Measurements from ENCODE around the gene EPGN. TPM values are rescaled to one million over a fixed set of nuclear protein-coding genes. Genes with fewer than 3 reads are reported as not detected.
"Not testable (repeated sequence)": the region's sequence is repeated elsewhere in the genome, so short reads cannot be mapped to it uniquely, and the experiment has no call there.

Gene EPGN
- total and polyA plus RNA-seq, 10 donors: 0.05 to 1.2 (median 0.46) TPM; not detected in 7

GRCh38 chr4:74339501-74339900 is 31.2 kb downstream of the EPGN start:
- peaks cover 0 to 7% (median 0%) of the 10 kb centered on the region in 6 donors for H3K4me1 ChIP-seq
- no peaks in the 10 kb centered on the region for H3K36me3 ChIP-seq
- TF ChIP-seq POLR2AphosphoS5 (IDR thresholded peaks at IDR 0.05) (no peak), POLR2A (IDR thresholded peaks at IDR 0.05) (no peak)
- TF ChIP-seq, protein P1, sequence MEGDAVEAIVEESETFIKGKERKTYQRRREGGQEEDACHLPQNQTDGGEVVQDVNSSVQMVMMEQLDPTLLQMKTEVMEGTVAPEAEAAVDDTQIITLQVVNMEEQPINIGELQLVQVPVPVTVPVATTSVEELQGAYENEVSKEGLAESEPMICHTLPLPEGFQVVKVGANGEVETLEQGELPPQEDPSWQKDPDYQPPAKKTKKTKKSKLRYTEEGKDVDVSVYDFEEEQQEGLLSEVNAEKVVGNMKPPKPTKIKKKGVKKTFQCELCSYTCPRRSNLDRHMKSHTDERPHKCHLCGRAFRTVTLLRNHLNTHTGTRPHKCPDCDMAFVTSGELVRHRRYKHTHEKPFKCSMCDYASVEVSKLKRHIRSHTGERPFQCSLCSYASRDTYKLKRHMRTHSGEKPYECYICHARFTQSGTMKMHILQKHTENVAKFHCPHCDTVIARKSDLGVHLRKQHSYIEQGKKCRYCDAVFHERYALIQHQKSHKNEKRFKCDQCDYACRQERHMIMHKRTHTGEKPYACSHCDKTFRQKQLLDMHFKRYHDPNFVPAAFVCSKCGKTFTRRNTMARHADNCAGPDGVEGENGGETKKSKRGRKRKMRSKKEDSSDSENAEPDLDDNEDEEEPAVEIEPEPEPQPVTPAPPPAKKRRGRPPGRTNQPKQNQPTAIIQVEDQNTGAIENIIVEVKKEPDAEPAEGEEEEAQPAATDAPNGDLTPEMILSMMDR (IDR thresholded peaks at IDR 0.05 in 8 of 11, conservative IDR thresholded peaks at IDR 0.05 in 3 of 11): no peak
- peak overlapping the region in 3 of 8 donors; percentile 12 to 60 (median 54) for H3K27ac ChIP-seq
- intact Hi-C loops (cut with DNase I; ENCODE audit: low total_unique reads): no loop called here
- no peak overlapping the region for H3K4me3 ChIP-seq
- H3K27me3 ChIP-seq (replicated peaks in 1 of 7): no peaks in the 10 kb centered on the region
- H3K9me3 ChIP-seq: peaks cover 3 to 28% (median 19%) of the 10 kb centered on the region in 8 donors
- no peak for DNase-seq

DNA sequence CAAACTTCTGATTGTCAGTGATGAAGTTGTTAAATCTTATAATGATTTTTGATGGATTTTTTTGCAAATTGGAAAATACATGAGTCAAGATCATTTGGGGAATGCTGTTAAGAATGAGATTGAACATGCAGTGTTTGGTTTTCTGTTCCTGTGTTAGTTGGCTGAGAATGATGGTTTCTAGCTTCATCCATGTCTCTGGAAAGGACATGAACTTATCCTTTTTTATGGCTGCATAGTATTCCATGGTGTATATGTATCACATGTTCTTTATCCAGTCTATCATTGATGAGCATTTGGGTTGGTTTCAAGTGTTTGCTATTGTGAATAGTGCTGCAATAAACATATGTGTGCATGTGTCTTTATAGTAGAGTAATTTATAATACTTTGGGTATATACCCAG is 32.2 kb downstream of the EPGN start:
- H3K4me1 ChIP-seq; H3K4me3 ChIP-seq; DNase-seq; H3K27me3 ChIP-seq (replicated peaks in 1 of 7); H3K36me3 ChIP-seq; H3K27ac ChIP-seq; intact Hi-C loops (cut with DNase I; ENCODE audit: low total_unique reads): not testable (repeated sequence)
- H3K9me3 ChIP-seq: peaks cover 3 to 35% (median 25%) of the 10 kb centered on the region in 8 donors

GRCh38 chr4:74344031-74344430 is 35.8 kb downstream of the EPGN start:
- intact Hi-C loops (cut with DNase I; ENCODE audit: low total_unique reads): no loop called here
- Histone ChIP-seq H3K9me3 (peaks cover 3 to 35% (median 25%) of the 10 kb centered on the region in 8 donors), H3K4me1 (no peaks in the 10 kb centered on the region), H3K36me3 (no peaks in the 10 kb centered on the region), H3K27me3 (replicated peaks in 1 of 7) (peaks cover 0 to 6% (median 0%) of the 10 kb centered on the region in 7 donors), H3K27ac (no peak overlapping the region), H3K4me3 (no peak overlapping the region)
- WGBS, 5 donors: 37 to 84% (median 76%) methylated on average over 1 of the region's 1 CpG; no CpG with 5 or more reads in 1 of the 5 donors
- no peak for DNase-seq
- TF ChIP-seq POLR2A (IDR thresholded peaks at IDR 0.05) (no peak), POLR2AphosphoS5 (IDR thresholded peaks at IDR 0.05) (no peak)
- TF ChIP-seq, protein P1 (IDR thresholded peaks at IDR 0.05 in 8 of 11, conservative IDR thresholded peaks at IDR 0.05 in 3 of 11): no peak

GRCh38 chr4:74353858-74354257 is 45.6 kb downstream of the EPGN start:
- no peak for DNase-seq
- Histone ChIP-seq H3K4me3 (no peak overlapping the region), H3K36me3 (no peaks in the 10 kb centered on the region), H3K27me3 (replicated peaks in 1 of 7) (no peaks in the 10 kb centered on the region), H3K9me3 (no peaks in the 10 kb centered on the region), H3K27ac (no peak overlapping the region), H3K4me1 (no peaks in the 10 kb centered on the region)
- TF ChIP-seq POLR2A (IDR thresholded peaks at IDR 0.05): no peak
- intact Hi-C loops (cut with DNase I; ENCODE audit: low total_unique reads): no loop called here
- 25 to 47% (median 43%) methylated on average over 4 of the region's 4 CpGs for WGBS, 5 donors

- Histone ChIP-seq H3K9me3 (no peaks in the 10 kb centered on the region), H3K27ac (no peak overlapping the region), H3K4me1 (no peaks in the 10 kb centered on the region), H3K36me3 (no peaks in the 10 kb centered on the region), H3K27me3 (replicated peaks in 1 of 7) (peaks cover 0 to 5% (median 0%) of the 10 kb centered on the region in 7 donors), H3K4me3 (no peak overlapping the region)
- 79 to 95% (median 83%) methylated on average over 1 of the region's 1 CpG for WGBS, 5 donors
- intact Hi-C loops (cut with DNase I; ENCODE audit: low total_unique reads): no loop called here
- DNase-seq: no peak
- TF ChIP-seq, protein P1 (IDR thresholded peaks at IDR 0.05 in 8 of 11, conservative IDR thresholded peaks at IDR 0.05 in 3 of 11): no peak
- TF ChIP-seq POLR2A (IDR thresholded peaks at IDR 0.05): no peak
- no peak for TF ChIP-seq POLR2AphosphoS5 (IDR thresholded peaks at IDR 0.05)
These were observed 49.7 kb downstream of the EPGN start for GRCh38 chr4:74357965-74358364.
